ENCODE data around the gene GMPS. TPM values are rescaled to one million over a fixed set of nuclear protein-coding genes. Genes with fewer than 3 reads are reported as not detected.
"Not testable (repeated sequence)": the region's sequence is repeated elsewhere in the genome, so short reads cannot be mapped to it uniquely, and the experiment has no call there.

Gene GMPS
- total RNA-seq, 1 donor from 2014 or later, result 39.9 TPM

- no peak for DNase-seq
- Histone ChIP-seq H3K4me3 (no peak overlapping the region), H3K9me3 (no peaks in the 10 kb centered on the region)
Measured at GRCh38 chr3:155859859-155860258, 10.6 kb upstream of the GMPS start.

DNA sequence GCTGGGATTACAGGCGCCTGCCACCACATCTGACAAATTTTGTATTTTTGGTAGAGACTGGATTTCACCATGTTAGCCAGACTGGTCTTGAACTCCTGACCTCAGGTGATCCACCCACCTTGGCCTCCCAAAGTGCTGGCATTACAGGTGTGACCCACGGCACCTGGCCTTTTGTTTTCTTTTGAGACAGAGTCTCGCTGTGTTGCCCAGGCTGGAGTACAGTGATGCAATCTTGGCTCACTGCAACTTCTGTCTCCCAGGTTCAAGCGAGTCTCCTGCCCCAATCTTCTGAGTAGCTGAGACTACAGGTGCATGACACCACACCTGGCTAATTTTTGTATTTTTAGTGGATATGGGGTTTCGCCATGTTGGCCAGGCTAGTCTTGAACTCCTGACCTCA lies 10.0 kb upstream of the GMPS start:
- intact Hi-C loops (cut with DNase I); ATAC-seq; DNase-seq: not testable (repeated sequence)

More at GRCh38 chr3:155859859-155860258, 10.6 kb upstream of the GMPS start:
- intact Hi-C loops (cut with DNase I), result no loop called here
- no peaks in the 10 kb centered on the region for H3K27me3 ChIP-seq (ENCODE audit: low read depth)
- no peak overlapping the region for H3K27ac ChIP-seq
- no peaks in the 10 kb centered on the region for H3K36me3 ChIP-seq
- no peaks in the 10 kb centered on the region for H3K4me1 ChIP-seq
- TF ChIP-seq, protein P1, sequence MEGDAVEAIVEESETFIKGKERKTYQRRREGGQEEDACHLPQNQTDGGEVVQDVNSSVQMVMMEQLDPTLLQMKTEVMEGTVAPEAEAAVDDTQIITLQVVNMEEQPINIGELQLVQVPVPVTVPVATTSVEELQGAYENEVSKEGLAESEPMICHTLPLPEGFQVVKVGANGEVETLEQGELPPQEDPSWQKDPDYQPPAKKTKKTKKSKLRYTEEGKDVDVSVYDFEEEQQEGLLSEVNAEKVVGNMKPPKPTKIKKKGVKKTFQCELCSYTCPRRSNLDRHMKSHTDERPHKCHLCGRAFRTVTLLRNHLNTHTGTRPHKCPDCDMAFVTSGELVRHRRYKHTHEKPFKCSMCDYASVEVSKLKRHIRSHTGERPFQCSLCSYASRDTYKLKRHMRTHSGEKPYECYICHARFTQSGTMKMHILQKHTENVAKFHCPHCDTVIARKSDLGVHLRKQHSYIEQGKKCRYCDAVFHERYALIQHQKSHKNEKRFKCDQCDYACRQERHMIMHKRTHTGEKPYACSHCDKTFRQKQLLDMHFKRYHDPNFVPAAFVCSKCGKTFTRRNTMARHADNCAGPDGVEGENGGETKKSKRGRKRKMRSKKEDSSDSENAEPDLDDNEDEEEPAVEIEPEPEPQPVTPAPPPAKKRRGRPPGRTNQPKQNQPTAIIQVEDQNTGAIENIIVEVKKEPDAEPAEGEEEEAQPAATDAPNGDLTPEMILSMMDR (IDR thresholded peaks at IDR 0.05), result peak; percentile 16
- no peak for ATAC-seq

DNA sequence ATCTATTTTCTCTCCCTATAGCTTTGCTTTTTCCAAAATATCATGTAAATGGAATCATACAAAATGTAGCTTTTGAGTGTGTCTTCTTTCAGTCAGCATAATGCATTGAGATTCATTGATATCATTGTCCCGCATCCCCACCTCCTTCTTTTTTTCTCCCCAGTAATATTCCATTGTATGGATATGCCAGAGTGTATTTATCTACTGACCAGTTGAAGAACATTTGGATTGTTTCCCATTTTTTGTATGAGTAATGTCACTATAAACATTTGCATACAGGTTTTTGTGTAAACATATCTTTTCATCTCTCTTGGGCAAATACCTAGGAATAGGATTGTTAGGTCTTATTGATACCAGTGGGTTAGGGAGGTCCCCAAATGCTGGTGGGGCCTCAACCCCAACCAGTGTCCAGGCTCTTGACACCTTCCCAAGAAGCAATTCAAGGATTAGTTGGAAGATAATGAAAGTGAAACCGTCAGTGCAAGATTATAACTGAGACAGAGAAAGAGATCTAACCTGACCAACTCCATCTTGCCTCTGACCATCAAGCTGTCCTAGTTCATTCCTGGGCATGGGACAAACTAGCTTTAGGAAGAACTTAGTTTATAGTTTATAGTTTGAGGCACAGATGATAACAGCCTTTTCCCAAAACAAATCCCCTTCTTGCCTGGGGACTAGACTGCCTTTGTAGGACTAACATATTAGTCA lies 8.8 kb upstream of the GMPS start:
- Histone ChIP-seq H3K9me3 (no peaks in the 10 kb centered on the region), H3K27me3 (ENCODE audit: low read depth) (no peaks in the 10 kb centered on the region), H3K4me1 (no peaks in the 10 kb centered on the region), H3K36me3 (no peaks in the 10 kb centered on the region), H3K27ac (no peak overlapping the region), H3K4me3 (no peak overlapping the region)
- TF ChIP-seq, protein P1 (IDR thresholded peaks at IDR 0.05), result no peak
- ATAC-seq, result no peak
- no peak for DNase-seq
- intact Hi-C loops (cut with DNase I), result no loop called here

More for the DNA sequence above, 10.0 kb upstream of the GMPS start:
- H3K27ac ChIP-seq; H3K27me3 ChIP-seq (ENCODE audit: low read depth); H3K36me3 ChIP-seq; H3K4me1 ChIP-seq; H3K4me3 ChIP-seq; H3K9me3 ChIP-seq: not testable (repeated sequence)

DNA sequence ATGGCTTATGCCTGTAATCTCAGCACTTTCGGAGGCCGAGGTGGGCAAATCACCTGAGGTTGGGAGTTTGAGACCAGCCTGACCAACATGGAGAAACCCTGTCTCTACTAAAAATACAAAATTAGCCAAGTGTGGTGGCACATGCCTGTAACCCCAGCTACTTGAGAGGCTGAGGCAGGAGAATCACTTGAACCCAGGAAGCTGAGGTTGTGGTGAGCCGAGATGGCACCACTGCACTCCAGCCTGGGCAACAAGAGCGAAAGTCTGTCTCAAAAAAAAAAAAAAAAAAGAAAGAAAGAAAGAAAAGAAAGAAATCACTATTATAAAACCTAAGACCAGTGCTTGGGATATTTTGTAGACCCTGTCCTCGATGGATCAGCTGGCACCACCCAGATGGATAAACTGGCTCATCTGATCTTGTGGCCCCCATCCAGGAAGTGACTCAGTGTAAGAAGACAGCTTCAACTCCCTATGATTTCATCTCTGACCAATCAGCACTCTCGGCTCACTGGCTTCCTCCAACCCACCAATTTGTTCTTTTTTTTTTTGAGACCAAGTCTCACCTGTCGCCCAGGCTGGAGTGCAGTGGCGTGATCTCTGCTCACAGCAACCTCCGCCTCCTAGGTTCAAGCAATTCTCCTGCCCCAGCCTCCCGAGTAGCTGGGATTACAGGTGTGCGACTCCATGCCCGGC lies 8.0 kb upstream of the GMPS start:
- H3K4me3 ChIP-seq; H3K27me3 ChIP-seq (ENCODE audit: low read depth); H3K9me3 ChIP-seq; H3K27ac ChIP-seq; ATAC-seq; intact Hi-C loops (cut with DNase I); H3K4me1 ChIP-seq; DNase-seq; H3K36me3 ChIP-seq: not testable (repeated sequence)

- Histone ChIP-seq H3K4me1 (no peaks in the 10 kb centered on the region), H3K27ac (no peak overlapping the region), H3K4me3 (no peak overlapping the region), H3K9me3 (no peaks in the 10 kb centered on the region), H3K36me3 (no peaks in the 10 kb centered on the region), H3K27me3 (ENCODE audit: low read depth) (no peaks in the 10 kb centered on the region)
- TF ChIP-seq, protein P1 (IDR thresholded peaks at IDR 0.05), result no peak
- DNase-seq (no peak), ATAC-seq (no peak)
- intact Hi-C loops (cut with DNase I), result no loop called here
Measured at GRCh38 chr3:155863072-155863784, 7.2 kb upstream of the GMPS start.

- Histone ChIP-seq H3K4me1 (peaks cover 21% of the 10 kb centered on the region), H3K4me3 (peak overlapping the region; percentile 96), H3K27me3 (ENCODE audit: low read depth) (no peaks in the 10 kb centered on the region), H3K36me3 (no peaks in the 10 kb centered on the region), H3K9me3 (no peaks in the 10 kb centered on the region), H3K27ac (peak overlapping the region; percentile 95)
- ATAC-seq (no peak), DNase-seq (no peak)
- TF ChIP-seq, protein P1 (IDR thresholded peaks at IDR 0.05), result no peak
- intact Hi-C loops (cut with DNase I), result no loop called here
Measured at GRCh38 chr3:155869691-155870090, 759 bp upstream of the GMPS start.
